Hypothalamus (tissue), 51 donors: Measurements from ENCODE around the gene ADCY4.
"Not testable (repeated sequence)": the region's sequence is repeated elsewhere in the genome, so short reads cannot be mapped to it uniquely, and the experiment has no call there.

Experiments used
- DNase-seq, 51 donors: peaks; one replicate each; lab custom pipeline; 2025; lab: John Stamatoyannopoulos, UW

The ADCY4 gene

GRCh38 chr14:24367514-24368211 is 32.8 kb upstream of the ADCY4 start, which contains the start of gene NFATC4:
Gene NFATC4 (plus strand): TSS chr14:24368184. CDS start chr14:24368341, 157 bp downstream.
- DNase-seq: peak in 34 of 51 donors; percentile 9 to 75 (median 32)

GRCh38 chr14:24366721-24367513 is 32.0 kb upstream of the ADCY4 start:
- DNase-seq: peak in 40 of 51 donors; percentile 15 to 84 (median 50)

GRCh38 chr14:24366413-24366720 is 31.5 kb upstream of the ADCY4 start:
- peak in 1 of 51 donors; percentile 29 for DNase-seq

GRCh38 chr14:24365600-24366412 is 30.9 kb upstream of the ADCY4 start:
- peak in 35 of 51 donors; percentile 6 to 55 (median 38) for DNase-seq

- DNase-seq: no peak
Observed at GRCh38 chr14:24364841-24365240, 30.0 kb upstream of the ADCY4 start.

- no peak for DNase-seq
Observed at GRCh38 chr14:24363401-24363800, 28.5 kb upstream of the ADCY4 start.

GRCh38 chr14:24362241-24362960 is 27.5 kb upstream of the ADCY4 start:
- DNase-seq: no peak

GRCh38 chr14:24361326-24361725 is 26.5 kb upstream of the ADCY4 start:
- no peak for DNase-seq

- no peak for DNase-seq
Observed at GRCh38 chr14:24360281-24360680, 25.4 kb upstream of the ADCY4 start.

GRCh38 chr14:24356208-24356607 is 21.3 kb upstream of the ADCY4 start:
- no peak for DNase-seq

- no peak for DNase-seq
Observed at GRCh38 chr14:24355009-24355408, 20.1 kb upstream of the ADCY4 start.

GRCh38 chr14:24354482-24354825 is 19.6 kb upstream of the ADCY4 start:
- DNase-seq: not testable (repeated sequence)

- DNase-seq: no peak
Observed at GRCh38 chr14:24353559-24354481, 18.9 kb upstream of the ADCY4 start.

- DNase-seq: no peak
Observed at GRCh38 chr14:24351517-24351916, 16.6 kb upstream of the ADCY4 start.

GRCh38 chr14:24349742-24350141 is 14.9 kb upstream of the ADCY4 start:
- DNase-seq: no peak

- no peak for DNase-seq
Observed at GRCh38 chr14:24348186-24348585, 13.3 kb upstream of the ADCY4 start.

- no peak for DNase-seq
Observed at GRCh38 chr14:24347134-24347533, 12.3 kb upstream of the ADCY4 start.

GRCh38 chr14:24343795-24344660 is 9.2 kb upstream of the ADCY4 start:
- no peak for DNase-seq

- no peak for DNase-seq
Observed at GRCh38 chr14:24342889-24343288, 8.0 kb upstream of the ADCY4 start.
